Liver (tissue), 9 donors: ENCODE data around the gene LRP5. TPM values are rescaled to one million over a fixed set of nuclear protein-coding genes. Genes with fewer than 3 reads are reported as not detected.

ENCODE experiments used
- DNase-seq: peaks from one replicate; pipeline ENCODE4 v3.0.0-alpha.2; 2017; ENCODE audit warnings: low spot score
- H3K27ac ChIP-seq, 2 donors: one replicate each; pipeline ENCODE4 v1.7.0; 2013; ENCODE audit warnings: inconsistent platforms in 2 of 2, low read length in 2 of 2, control low read depth in 1 of 2, low read depth in 1 of 2, mild to moderate bottlenecking in 1 of 2
- H3K27me3 ChIP-seq, 4 donors: one replicate each; pipeline versions ENCODE4 v1.6.1 to v1.7.0; 2013; ENCODE audit warnings: low read length in 3 of 4, inconsistent platforms in 1 of 4, mild to moderate bottlenecking in 1 of 4, moderate library complexity in 1 of 4; ENCODE audit not compliant: control insufficient read depth in 4 of 4, insufficient read depth in 4 of 4
- H3K36me3 ChIP-seq, 4 donors: one replicate each; pipeline versions ENCODE4 v1.6.1 to v1.7.0; 2013; ENCODE audit warnings: low read length in 3 of 4, mild to moderate bottlenecking in 3 of 4, low read depth in 1 of 4, moderate library complexity in 1 of 4; ENCODE audit not compliant: control insufficient read depth in 4 of 4, insufficient read depth in 3 of 4
- H3K4me1 ChIP-seq, 4 donors: one replicate each; pipeline versions ENCODE4 v1.6.1 to v1.7.0; 2013; ENCODE audit warnings: low read length in 3 of 4, mild to moderate bottlenecking in 3 of 4, moderate library complexity in 1 of 4; ENCODE audit not compliant: control insufficient read depth in 4 of 4, insufficient read depth in 4 of 4
- H3K4me3 ChIP-seq, 3 donors: one replicate each; pipeline versions ENCODE4 v1.6.1 to v1.7.0; 2013; ENCODE audit warnings: low read length in 3 of 3, control low read depth in 1 of 3, low read depth in 1 of 3, mild to moderate bottlenecking in 1 of 3
- H3K9ac ChIP-seq, 2 donors: one replicate each; pipeline ENCODE4 v1.7.0; 2013; ENCODE audit warnings: low read length in 2 of 2, mild to moderate bottlenecking in 2 of 2, moderate library complexity in 2 of 2, control low read depth in 1 of 2, low read depth in 1 of 2
- H3K9me3 ChIP-seq, 4 donors: one replicate each; pipeline versions ENCODE4 v1.6.1 to v1.7.0; 2013; ENCODE audit warnings: low read length in 3 of 4; ENCODE audit not compliant: control insufficient read depth in 4 of 4
- EGR1 ChIP-seq, 2 donors: IDR thresholded peaks; 2 replicates each; pipeline ENCODE4 v1.6.1; 2016 to 2018; ENCODE audit warnings: antibody characterized with exemption in 2 of 2, low read depth in 2 of 2
- FOXA1 ChIP-seq: IDR thresholded peaks from 2 replicates; pipeline ENCODE4 v1.6.1; 2016; ENCODE audit warnings: antibody characterized with exemption
- FOXA2 ChIP-seq: IDR thresholded peaks from 2 replicates; pipeline ENCODE4 v1.6.1; 2016; ENCODE audit warnings: antibody characterized with exemption
- GABPA ChIP-seq, 2 donors: IDR thresholded peaks in 1 of 2; conservative IDR thresholded peaks in 1 of 2; 2 replicates each; pipeline ENCODE4 v1.6.1; 2016; ENCODE audit warnings: antibody characterized with exemption in 2 of 2, mild to moderate bottlenecking in 1 of 2, moderate library complexity in 1 of 2
- HNF4A ChIP-seq, 2 donors: conservative IDR thresholded peaks; 2 replicates each; pipeline ENCODE4 v1.6.1; 2016; ENCODE audit warnings: antibody characterized with exemption in 2 of 2, mild to moderate bottlenecking in 2 of 2
- HNF4G ChIP-seq: IDR thresholded peaks from 2 replicates; pipeline ENCODE4 v1.6.1; 2016; ENCODE audit warnings: antibody characterized with exemption
- NR2F2 ChIP-seq: IDR thresholded peaks from 2 replicates; pipeline ENCODE4 v1.6.1; 2016; ENCODE audit warnings: antibody characterized with exemption
- RAD21 ChIP-seq, 2 donors: IDR thresholded peaks; 2 replicates each; pipeline ENCODE4 v1.6.1; 2016; ENCODE audit warnings: antibody characterized with exemption in 2 of 2, mild to moderate bottlenecking in 2 of 2
- RXRA ChIP-seq, 2 donors: IDR thresholded peaks; 2 replicates each; pipeline ENCODE4 v1.6.1; 2017 to 2018; ENCODE audit warnings: antibody characterized with exemption in 2 of 2, mild to moderate bottlenecking in 1 of 2
- SP1 ChIP-seq: IDR thresholded peaks from 2 replicates; pipeline ENCODE4 v1.6.1; 2018; ENCODE audit warnings: antibody characterized with exemption, mild to moderate bottlenecking
- YY1 ChIP-seq: IDR thresholded peaks from 2 replicates; pipeline ENCODE4 v1.6.1; 2016; ENCODE audit warnings: antibody characterized with exemption, mild to moderate bottlenecking
- WGBS: extraction: QIAGEN DNeasy Blood & Tissue Kit; methylation state at CpG from one replicate; pipeline ENCODE4 v1.1.7; 2013; 5-methylcytosine and 5-hydroxymethylcytosine counted together
- polyA plus RNA-seq, 2 donors: library from polyadenylated mRNA; stranded (reverse) in 1 of 2; unstranded in 1 of 2; fragments of 200-250 nt in 1 of 2; fragments of >200 nt in 1 of 2; fragmentation: Nextera tagmentation in 1 of 2; extraction: Ambion mirVana in 1 of 2; gene quantifications; one replicate each; pipeline versions ENCODE4 v1.2.1 to v1.2.3, GENCODE V29; 2013 to 2015
- total RNA-seq, 2 donors: library from RNA; depleted of rRNA; stranded (reverse); fragments of >200 nt; gene quantifications; one replicate each; pipeline ENCODE4 v1.2.3, GENCODE V29; 2014
- TF ChIP-seq, protein P1 (sequence below): fragments of 150-350 bp; IDR thresholded peaks from 2 replicates; pipeline ENCODE4 v1.5.1; 2017; ENCODE audit warnings: improper control_type of control experiment, low read depth, low read length; ENCODE audit not compliant: missing input control
- TF ChIP-seq, protein P2 (sequence below): IDR thresholded peaks from 2 replicates; pipeline ENCODE4 v1.6.1; 2016; ENCODE audit warnings: antibody characterized with exemption, mild to moderate bottlenecking
- TF ChIP-seq, protein P3 (sequence below): IDR thresholded peaks from 2 replicates; pipeline ENCODE4 v1.6.1; 2016; ENCODE audit warnings: antibody characterized with exemption
- TF ChIP-seq, protein P4 (sequence below): IDR thresholded peaks from 2 replicates; pipeline ENCODE4 v1.6.1; 2016; ENCODE audit warnings: antibody characterized with exemption
- donor health status: healthy.
- donor health status: healthy.
- donor health status: healthy.
- donor health status: healthy.
- donor health status: healthy.

The LRP5 gene
- total and polyA plus RNA-seq, 4 donors = 48.9 to 99.3 (median 71.3) TPM

DNA sequence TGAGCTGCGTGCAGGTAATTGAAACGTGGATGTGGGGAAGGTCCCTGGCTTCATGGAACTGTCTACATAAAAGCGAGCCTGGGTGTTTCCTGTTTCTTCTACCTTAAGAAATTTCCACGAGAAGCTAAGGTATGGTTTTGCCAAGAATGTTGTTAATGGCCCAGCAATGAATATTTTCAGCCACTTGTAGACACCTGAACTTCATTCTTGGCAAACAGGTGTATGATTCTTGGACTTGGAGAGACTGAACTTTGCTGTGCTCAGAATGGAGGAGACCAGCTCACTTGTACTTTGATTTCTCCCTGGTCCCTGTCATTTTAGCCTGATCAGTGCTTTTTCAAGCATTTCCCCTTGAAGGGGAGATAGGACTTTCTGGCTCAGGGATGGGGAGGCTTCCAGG lies 20.8 kb downstream of the LRP5 start:
- Histone ChIP-seq H3K36me3 (no peaks in the 10 kb centered on the region), H3K4me1 (peaks cover 23 to 59% (median 53%) of the 10 kb centered on the region in 4 donors), H3K9me3 (no peaks in the 10 kb centered on the region), H3K9ac (no peak overlapping the region), H3K27me3 (no peaks in the 10 kb centered on the region), H3K4me3 (no peak overlapping the region), H3K27ac (no peak overlapping the region)
- 83% methylated on average over 4 of the region's 4 CpGs for WGBS
- DNase-seq = no peak
- TF ChIP-seq YY1 = no peak
- TF ChIP-seq HNF4A (conservative IDR thresholded peaks at IDR 0.05) = peak; percentile 36 to 48

DNA sequence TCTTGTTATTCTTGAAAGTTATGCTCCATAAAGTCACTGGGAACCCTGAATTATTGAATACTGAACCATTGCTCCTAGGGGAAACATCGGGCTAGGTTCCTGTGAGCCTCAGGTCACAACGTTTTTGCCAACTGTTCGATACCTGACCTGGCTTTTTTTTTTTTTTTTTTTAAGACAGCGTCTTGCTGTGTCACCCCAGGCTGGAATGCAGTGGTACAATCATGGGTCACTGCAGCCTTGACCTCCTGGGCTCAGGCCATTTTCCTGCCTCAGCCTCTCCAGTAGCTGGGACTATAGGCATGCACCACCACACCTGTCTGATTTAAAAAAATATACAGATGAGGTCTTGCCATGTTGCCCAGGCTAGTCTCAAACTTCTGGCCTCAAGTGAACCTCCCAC lies 22.5 kb downstream of the LRP5 start:
- H3K9me3 ChIP-seq = no peaks in the 10 kb centered on the region
- no peaks in the 10 kb centered on the region for H3K36me3 ChIP-seq
- H3K9ac ChIP-seq = no peak overlapping the region
- DNase-seq = no peak
- H3K4me1 ChIP-seq = peaks cover 16 to 43% (median 36%) of the 10 kb centered on the region in 4 donors
- 74% methylated on average over 4 of the region's 4 CpGs for WGBS
- no peak overlapping the region for H3K27ac ChIP-seq
- no peak overlapping the region for H3K4me3 ChIP-seq
- TF ChIP-seq GABPA (IDR thresholded peaks at IDR 0.05 in 1 of 2, conservative IDR thresholded peaks at IDR 0.05 in 1 of 2) (no peak), EGR1 (IDR thresholded peaks at IDR 0.05; ENCODE audit: low read depth in 2 of 2) (no peak)
- no peaks in the 10 kb centered on the region for H3K27me3 ChIP-seq

DNA sequence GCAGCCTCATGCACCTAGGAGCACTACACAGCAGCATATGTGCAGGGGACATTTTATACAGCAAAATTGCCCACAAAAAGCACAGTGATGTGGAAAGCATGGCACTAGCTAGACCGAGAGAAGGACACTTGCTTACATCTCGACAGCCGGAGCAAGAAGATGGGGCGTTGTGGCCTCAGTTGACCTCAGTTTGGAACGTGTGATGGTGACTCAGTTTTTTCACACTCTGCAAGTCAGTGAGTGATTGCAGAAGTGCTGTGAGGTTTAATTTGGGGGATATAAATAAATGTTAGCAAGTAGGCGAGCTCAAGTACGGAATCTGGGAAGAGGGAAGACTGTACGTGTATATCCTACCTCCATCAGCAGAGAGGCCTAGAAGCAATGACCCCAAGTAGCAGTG lies 23.3 kb downstream of the LRP5 start:
- DNase-seq = no peak
- no peak overlapping the region for H3K4me3 ChIP-seq
- H3K9ac ChIP-seq = no peak overlapping the region
- no peaks in the 10 kb centered on the region for H3K36me3 ChIP-seq
- H3K4me1 ChIP-seq = peaks cover 10 to 40% (median 31%) of the 10 kb centered on the region in 4 donors
- H3K27me3 ChIP-seq = no peaks in the 10 kb centered on the region
- no peaks in the 10 kb centered on the region for H3K9me3 ChIP-seq
- H3K27ac ChIP-seq = no peak overlapping the region
- TF ChIP-seq EGR1 (IDR thresholded peaks at IDR 0.05; ENCODE audit: low read depth in 2 of 2) (no peak), RXRA (IDR thresholded peaks at IDR 0.05) (no peak), GABPA (IDR thresholded peaks at IDR 0.05 in 1 of 2, conservative IDR thresholded peaks at IDR 0.05 in 1 of 2) (no peak), YY1 (no peak), HNF4A (conservative IDR thresholded peaks at IDR 0.05) (no peak), HNF4G (no peak), SP1 (no peak), FOXA1 (no peak), NR2F2 (no peak), FOXA2 (no peak), RAD21 (IDR thresholded peaks at IDR 0.05) (no peak)
- TF ChIP-seq, protein P1, sequence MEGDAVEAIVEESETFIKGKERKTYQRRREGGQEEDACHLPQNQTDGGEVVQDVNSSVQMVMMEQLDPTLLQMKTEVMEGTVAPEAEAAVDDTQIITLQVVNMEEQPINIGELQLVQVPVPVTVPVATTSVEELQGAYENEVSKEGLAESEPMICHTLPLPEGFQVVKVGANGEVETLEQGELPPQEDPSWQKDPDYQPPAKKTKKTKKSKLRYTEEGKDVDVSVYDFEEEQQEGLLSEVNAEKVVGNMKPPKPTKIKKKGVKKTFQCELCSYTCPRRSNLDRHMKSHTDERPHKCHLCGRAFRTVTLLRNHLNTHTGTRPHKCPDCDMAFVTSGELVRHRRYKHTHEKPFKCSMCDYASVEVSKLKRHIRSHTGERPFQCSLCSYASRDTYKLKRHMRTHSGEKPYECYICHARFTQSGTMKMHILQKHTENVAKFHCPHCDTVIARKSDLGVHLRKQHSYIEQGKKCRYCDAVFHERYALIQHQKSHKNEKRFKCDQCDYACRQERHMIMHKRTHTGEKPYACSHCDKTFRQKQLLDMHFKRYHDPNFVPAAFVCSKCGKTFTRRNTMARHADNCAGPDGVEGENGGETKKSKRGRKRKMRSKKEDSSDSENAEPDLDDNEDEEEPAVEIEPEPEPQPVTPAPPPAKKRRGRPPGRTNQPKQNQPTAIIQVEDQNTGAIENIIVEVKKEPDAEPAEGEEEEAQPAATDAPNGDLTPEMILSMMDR = no peak
- TF ChIP-seq, protein P2, sequence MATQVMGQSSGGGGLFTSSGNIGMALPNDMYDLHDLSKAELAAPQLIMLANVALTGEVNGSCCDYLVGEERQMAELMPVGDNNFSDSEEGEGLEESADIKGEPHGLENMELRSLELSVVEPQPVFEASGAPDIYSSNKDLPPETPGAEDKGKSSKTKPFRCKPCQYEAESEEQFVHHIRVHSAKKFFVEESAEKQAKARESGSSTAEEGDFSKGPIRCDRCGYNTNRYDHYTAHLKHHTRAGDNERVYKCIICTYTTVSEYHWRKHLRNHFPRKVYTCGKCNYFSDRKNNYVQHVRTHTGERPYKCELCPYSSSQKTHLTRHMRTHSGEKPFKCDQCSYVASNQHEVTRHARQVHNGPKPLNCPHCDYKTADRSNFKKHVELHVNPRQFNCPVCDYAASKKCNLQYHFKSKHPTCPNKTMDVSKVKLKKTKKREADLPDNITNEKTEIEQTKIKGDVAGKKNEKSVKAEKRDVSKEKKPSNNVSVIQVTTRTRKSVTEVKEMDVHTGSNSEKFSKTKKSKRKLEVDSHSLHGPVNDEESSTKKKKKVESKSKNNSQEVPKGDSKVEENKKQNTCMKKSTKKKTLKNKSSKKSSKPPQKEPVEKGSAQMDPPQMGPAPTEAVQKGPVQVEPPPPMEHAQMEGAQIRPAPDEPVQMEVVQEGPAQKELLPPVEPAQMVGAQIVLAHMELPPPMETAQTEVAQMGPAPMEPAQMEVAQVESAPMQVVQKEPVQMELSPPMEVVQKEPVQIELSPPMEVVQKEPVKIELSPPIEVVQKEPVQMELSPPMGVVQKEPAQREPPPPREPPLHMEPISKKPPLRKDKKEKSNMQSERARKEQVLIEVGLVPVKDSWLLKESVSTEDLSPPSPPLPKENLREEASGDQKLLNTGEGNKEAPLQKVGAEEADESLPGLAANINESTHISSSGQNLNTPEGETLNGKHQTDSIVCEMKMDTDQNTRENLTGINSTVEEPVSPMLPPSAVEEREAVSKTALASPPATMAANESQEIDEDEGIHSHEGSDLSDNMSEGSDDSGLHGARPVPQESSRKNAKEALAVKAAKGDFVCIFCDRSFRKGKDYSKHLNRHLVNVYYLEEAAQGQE = no peak
- TF ChIP-seq, protein P3, sequence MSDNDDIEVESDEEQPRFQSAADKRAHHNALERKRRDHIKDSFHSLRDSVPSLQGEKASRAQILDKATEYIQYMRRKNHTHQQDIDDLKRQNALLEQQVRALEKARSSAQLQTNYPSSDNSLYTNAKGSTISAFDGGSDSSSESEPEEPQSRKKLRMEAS = no peak
- TF ChIP-seq, protein P4, sequence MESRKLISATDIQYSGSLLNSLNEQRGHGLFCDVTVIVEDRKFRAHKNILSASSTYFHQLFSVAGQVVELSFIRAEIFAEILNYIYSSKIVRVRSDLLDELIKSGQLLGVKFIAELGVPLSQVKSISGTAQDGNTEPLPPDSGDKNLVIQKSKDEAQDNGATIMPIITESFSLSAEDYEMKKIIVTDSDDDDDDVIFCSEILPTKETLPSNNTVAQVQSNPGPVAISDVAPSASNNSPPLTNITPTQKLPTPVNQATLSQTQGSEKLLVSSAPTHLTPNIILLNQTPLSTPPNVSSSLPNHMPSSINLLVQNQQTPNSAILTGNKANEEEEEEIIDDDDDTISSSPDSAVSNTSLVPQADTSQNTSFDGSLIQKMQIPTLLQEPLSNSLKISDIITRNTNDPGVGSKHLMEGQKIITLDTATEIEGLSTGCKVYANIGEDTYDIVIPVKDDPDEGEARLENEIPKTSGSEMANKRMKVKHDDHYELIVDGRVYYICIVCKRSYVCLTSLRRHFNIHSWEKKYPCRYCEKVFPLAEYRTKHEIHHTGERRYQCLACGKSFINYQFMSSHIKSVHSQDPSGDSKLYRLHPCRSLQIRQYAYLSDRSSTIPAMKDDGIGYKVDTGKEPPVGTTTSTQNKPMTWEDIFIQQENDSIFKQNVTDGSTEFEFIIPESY = no peak
- WGBS = 86% methylated on average over 8 of the region's 8 CpGs
